Adrenal gland (tissue), 5 donors: ENCODE data around the gene CDC25B.

ENCODE experiments used
- POLR2A ChIP-seq, 2 donors: fragments of 450-650 bp; IDR thresholded peaks; one replicate each; pipeline ENCODE4 v1.6.1; 2017; ENCODE audit warnings: antibody characterized with exemption in 2 of 2, mild to moderate bottlenecking in 2 of 2, moderate library complexity in 1 of 2
- TF ChIP-seq, protein P1 (sequence below), 6 experiments: fragments of 450-650 bp in 4 of 6; fragments of 200-600 bp in 2 of 6; sonication (generic) in 1 of 6; IDR thresholded peaks; 1 replicate in 5 of 6; 2 replicates in 1 of 6; pipeline versions ENCODE4 v1.5.1 to v1.8.0; 2016 to 2021; ENCODE audit warnings: antibody characterized with exemption in 6 of 6, mild to moderate bottlenecking in 2 of 6, moderate library complexity in 1 of 6
- donor health status: DM: no; HTN: no; CAD: no.

DNA sequence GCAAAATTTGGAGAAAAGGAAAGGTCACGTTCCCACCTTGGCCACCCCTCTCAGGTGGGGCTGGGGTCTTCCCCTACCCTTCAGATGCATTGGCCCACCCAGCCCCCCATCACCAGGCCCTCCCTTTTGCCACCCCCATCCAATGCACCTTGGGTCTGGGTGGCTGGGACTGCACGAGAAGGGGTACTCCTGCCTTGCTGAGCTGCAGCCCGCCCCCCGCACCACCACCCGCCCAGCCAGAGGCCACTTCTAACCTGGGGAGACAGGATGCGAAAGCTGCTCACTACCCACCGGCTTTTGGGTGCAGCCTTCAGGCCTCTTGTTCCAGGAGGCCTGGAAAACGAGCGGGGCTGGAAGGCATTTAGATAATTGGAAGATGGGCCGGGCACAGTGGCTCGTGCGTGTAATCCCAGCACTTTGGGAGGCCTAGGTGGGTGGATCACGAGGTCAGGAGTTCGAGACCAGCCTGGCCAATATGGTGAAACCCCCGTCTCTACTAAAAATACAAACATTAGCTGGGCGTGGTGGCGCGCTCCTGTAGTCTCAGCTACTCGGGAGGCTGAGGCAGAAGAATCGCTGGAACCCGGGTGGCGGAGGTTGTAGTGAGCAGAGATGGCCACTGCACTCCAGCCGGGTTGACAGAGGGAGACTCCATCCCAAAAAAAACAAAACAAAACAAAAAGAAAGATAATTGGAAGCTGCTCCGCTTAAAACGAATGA, 1.2 kb upstream of the CDC25B start:
- TF ChIP-seq, protein P1, sequence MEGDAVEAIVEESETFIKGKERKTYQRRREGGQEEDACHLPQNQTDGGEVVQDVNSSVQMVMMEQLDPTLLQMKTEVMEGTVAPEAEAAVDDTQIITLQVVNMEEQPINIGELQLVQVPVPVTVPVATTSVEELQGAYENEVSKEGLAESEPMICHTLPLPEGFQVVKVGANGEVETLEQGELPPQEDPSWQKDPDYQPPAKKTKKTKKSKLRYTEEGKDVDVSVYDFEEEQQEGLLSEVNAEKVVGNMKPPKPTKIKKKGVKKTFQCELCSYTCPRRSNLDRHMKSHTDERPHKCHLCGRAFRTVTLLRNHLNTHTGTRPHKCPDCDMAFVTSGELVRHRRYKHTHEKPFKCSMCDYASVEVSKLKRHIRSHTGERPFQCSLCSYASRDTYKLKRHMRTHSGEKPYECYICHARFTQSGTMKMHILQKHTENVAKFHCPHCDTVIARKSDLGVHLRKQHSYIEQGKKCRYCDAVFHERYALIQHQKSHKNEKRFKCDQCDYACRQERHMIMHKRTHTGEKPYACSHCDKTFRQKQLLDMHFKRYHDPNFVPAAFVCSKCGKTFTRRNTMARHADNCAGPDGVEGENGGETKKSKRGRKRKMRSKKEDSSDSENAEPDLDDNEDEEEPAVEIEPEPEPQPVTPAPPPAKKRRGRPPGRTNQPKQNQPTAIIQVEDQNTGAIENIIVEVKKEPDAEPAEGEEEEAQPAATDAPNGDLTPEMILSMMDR (IDR thresholded peaks at IDR 0.05) = no peak
- no peak for TF ChIP-seq POLR2A (IDR thresholded peaks at IDR 0.05)
